Neural cell (in vitro differentiated cells): ENCODE data around the gene MSI2. TPM values are rescaled to one million over a fixed set of nuclear protein-coding genes. Genes with fewer than 3 reads are reported as not detected.

ENCODE experiments used
- H2AFZ ChIP-seq: fragments of 200-600, 300-800 bp; sonication (generic), shearing (Covaris generic); 2 replicates; pipeline ENCODE4 v1.6.0; 2014; ENCODE audit warnings: low read depth, mild to moderate bottlenecking, antibody characterized with exemption, low read length, moderate library complexity
- H3F3A ChIP-seq: fragments of 200-600 bp; shearing (Covaris generic); 2 replicates; pipeline ENCODE4 v1.6.1; 2016; ENCODE audit warnings: mild to moderate bottlenecking, moderate library complexity, mixed read lengths, antibody characterized with exemption, low read length; ENCODE audit not compliant: insufficient read depth, poor library complexity, severe bottlenecking
- H3K27ac ChIP-seq: fragments of 200-600, 300-800 bp; sonication (generic), shearing (Covaris generic); 2 replicates; pipeline ENCODE4 v1.5.1; 2014; ENCODE audit warnings: mild to moderate bottlenecking, low read length, moderate library complexity
- H3K27me3 ChIP-seq: fragments of 300-800, 200-600 bp; sonication (generic), shearing (Covaris generic); 2 replicates; pipeline ENCODE4 v1.6.0; 2014; ENCODE audit warnings: mild to moderate bottlenecking, low read depth, low read length, moderate library complexity; ENCODE audit not compliant: insufficient read depth
- H3K36me3 ChIP-seq: fragments of 300-800, 200-600 bp; sonication (generic), shearing (Covaris generic); 2 replicates; pipeline ENCODE4 v1.5.1; 2014; ENCODE audit warnings: mild to moderate bottlenecking, antibody characterized with exemption, low read length, moderate library complexity; ENCODE audit not compliant: insufficient read depth
- H3K4me2 ChIP-seq: fragments of 300-800, 200-600 bp; sonication (generic), shearing (Covaris generic); 2 replicates; pipeline ENCODE4 v1.6.0; 2014; ENCODE audit warnings: mild to moderate bottlenecking, low read length
- H3K4me3 ChIP-seq: fragments of 300-800, 200-600 bp; sonication (generic), shearing (Covaris generic); 2 replicates; pipeline ENCODE4 v1.5.1; 2014; ENCODE audit warnings: mild to moderate bottlenecking, low read length, moderate library complexity
- H3K79me2 ChIP-seq: fragments of 200-600 bp; shearing (Covaris generic); replicated peaks from 2 replicates; pipeline ENCODE4 v1.6.0; 2014; ENCODE audit warnings: mild to moderate bottlenecking, low read length, moderate library complexity; ENCODE audit not compliant: insufficient read depth
- H3K9ac ChIP-seq: fragments of 300-800, 200-600 bp; sonication (generic), shearing (Covaris generic); 2 replicates; pipeline ENCODE4 v1.6.1; 2016; ENCODE audit warnings: mild to moderate bottlenecking, low read length, mixed read lengths
- H3K9me2 ChIP-seq: fragments of 200-600 bp; shearing (Covaris generic); 2 replicates; pipeline ENCODE4 v1.6.1; 2016; ENCODE audit warnings: mild to moderate bottlenecking, low read length, mixed read lengths; ENCODE audit not compliant: insufficient read depth
- H3K9me3 ChIP-seq: fragments of 200-600, 300-800 bp; sonication (generic), shearing (Covaris generic); 2 replicates; pipeline ENCODE4 v1.6.1; 2016; ENCODE audit warnings: mild to moderate bottlenecking, mixed run types, low read length, moderate library complexity, mixed read lengths
- H4K20me1 ChIP-seq: fragments of 200-600 bp; shearing (Covaris generic); 2 replicates; pipeline ENCODE4 v1.6.1; 2016; ENCODE audit warnings: mild to moderate bottlenecking, mixed run types; ENCODE audit not compliant: insufficient read depth
- CTCF ChIP-seq: fragments of 450-650 bp; IDR thresholded peaks from 2 replicates; pipeline ENCODE4 v1.5.1; 2014; ENCODE audit warnings: antibody characterized with exemption, mild to moderate bottlenecking, moderate library complexity; ENCODE audit not compliant: poor library complexity, severe bottlenecking
- EP300 ChIP-seq: fragments of 450-650 bp; conservative IDR thresholded peaks from 2 replicates; pipeline ENCODE4 v1.6.1; 2014; ENCODE audit warnings: antibody characterized with exemption, mild to moderate bottlenecking, moderate library complexity; ENCODE audit not compliant: poor library complexity, severe bottlenecking
- EZH2 ChIP-seq: fragments of 200-600, 300-800 bp; shearing (Covaris generic), sonication (generic); IDR thresholded peaks from 2 replicates; pipeline ENCODE4 v1.6.1; 2014; ENCODE audit warnings: antibody characterized with exemption, low read length, borderline replicate concordance, mild to moderate bottlenecking; ENCODE audit not compliant: insufficient read depth, poor library complexity, severe bottlenecking
- MXI1 ChIP-seq: fragments of 450-650 bp; conservative IDR thresholded peaks from 2 replicates; pipeline ENCODE4 v1.6.1; 2014; ENCODE audit warnings: antibody characterized with exemption, mild to moderate bottlenecking; ENCODE audit not compliant: poor library complexity, severe bottlenecking
- POLR2AphosphoS5 ChIP-seq: IDR thresholded peaks from 2 replicates; pipeline ENCODE4 v1.6.1; 2012
- RAD21 ChIP-seq: fragments of 450-650 bp; conservative IDR thresholded peaks from 2 replicates; pipeline ENCODE4 v1.6.1; 2014; ENCODE audit warnings: antibody characterized with exemption, mild to moderate bottlenecking, moderate library complexity
- SMC3 ChIP-seq: fragments of 450-650 bp; conservative IDR thresholded peaks from 2 replicates; pipeline ENCODE4 v1.6.1; 2014; ENCODE audit warnings: antibody characterized with exemption, mild to moderate bottlenecking, moderate library complexity; ENCODE audit not compliant: poor library complexity
- TAF1 ChIP-seq: IDR thresholded peaks from 2 replicates; pipeline ENCODE4 v1.6.1; 2012; ENCODE audit warnings: low read depth
- polyA plus RNA-seq: library from polyadenylated mRNA; depleted of rRNA; stranded (reverse); fragments of >200 nt; gene quantifications from 2 replicates; pipeline ENCODE4 v1.2.3, GENCODE V29; 2014

MSI2 gene
- polyA plus RNA-seq, 1 donor from 2014 or later, result 61.4 TPM

GRCh38 chr17:57705921-57706695 lies 449.8 kb downstream of the MSI2 start:
- no peaks in the 10 kb centered on the region for H3K27me3 ChIP-seq
- no peak for TF ChIP-seq MXI1
- no peak for TF ChIP-seq TAF1
- no peak for TF ChIP-seq EZH2
- TF ChIP-seq EP300, result no peak
- no peak for TF ChIP-seq POLR2AphosphoS5
- no peak overlapping the region for H3K27ac ChIP-seq
- no peaks in the 10 kb centered on the region for H3K9me3 ChIP-seq
- no peaks in the 10 kb centered on the region for H3K79me2 ChIP-seq
- H3F3A ChIP-seq, result no peaks in the 10 kb centered on the region
- H3K4me2 ChIP-seq, result no peak overlapping the region
- H3K9ac ChIP-seq, result no peak overlapping the region
- H3K4me3 ChIP-seq, result no peak overlapping the region
- no peaks in the 10 kb centered on the region for H4K20me1 ChIP-seq
- no peaks in the 10 kb centered on the region for H3K36me3 ChIP-seq
- H3K9me2 ChIP-seq, result no peaks in the 10 kb centered on the region
- no peak overlapping the region for H2AFZ ChIP-seq

GRCh38 chr17:57706761-57707160 lies 450.4 kb downstream of the MSI2 start:
- H4K20me1 ChIP-seq, result no peaks in the 10 kb centered on the region
- no peak overlapping the region for H2AFZ ChIP-seq
- H3K27me3 ChIP-seq, result no peaks in the 10 kb centered on the region
- H3K4me3 ChIP-seq, result no peak overlapping the region
- no peak overlapping the region for H3K27ac ChIP-seq
- H3K9me3 ChIP-seq, result no peaks in the 10 kb centered on the region
- H3F3A ChIP-seq, result no peaks in the 10 kb centered on the region
- no peak overlapping the region for H3K9ac ChIP-seq
- no peaks in the 10 kb centered on the region for H3K9me2 ChIP-seq
- H3K4me2 ChIP-seq, result peak overlapping the region; percentile 24
- no peaks in the 10 kb centered on the region for H3K36me3 ChIP-seq
- TF ChIP-seq TAF1 (no peak), EP300 (no peak), CTCF (no peak), RAD21 (no peak), SMC3 (no peak)
- H3K79me2 ChIP-seq, result no peaks in the 10 kb centered on the region

DNA sequence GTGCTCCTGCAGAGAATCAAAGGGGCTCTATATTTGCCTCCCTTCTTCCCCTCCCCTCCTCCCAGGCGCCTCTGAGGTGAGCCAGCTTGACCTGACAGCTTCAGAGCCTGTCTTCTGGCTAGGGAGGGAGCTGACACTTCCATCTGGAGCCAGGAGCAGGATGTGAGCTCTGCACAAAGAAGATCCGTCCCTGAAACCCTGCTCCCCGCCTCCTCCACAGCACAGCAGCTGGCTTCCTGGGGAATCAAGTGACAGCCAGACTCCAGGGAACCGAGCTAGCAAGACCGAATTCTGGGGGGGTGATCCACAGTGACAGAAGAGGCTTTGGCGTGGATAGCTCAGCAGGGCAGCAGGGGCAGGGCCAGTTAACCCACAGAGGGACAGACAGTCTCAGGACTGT lies 451.6 kb downstream of the MSI2 start:
- Histone ChIP-seq H3K36me3 (no peaks in the 10 kb centered on the region), H4K20me1 (no peaks in the 10 kb centered on the region), H3K79me2 (no peaks in the 10 kb centered on the region), H3K9me3 (no peaks in the 10 kb centered on the region), H2AFZ (peak overlapping the region; percentile 48), H3K9me2 (no peaks in the 10 kb centered on the region), H3K27ac (peak overlapping the region; percentile 81), H3K4me3 (peak overlapping the region; percentile 37), H3K27me3 (no peaks in the 10 kb centered on the region), H3F3A (no peaks in the 10 kb centered on the region), H3K4me2 (no peak overlapping the region), H3K9ac (peak overlapping the region; percentile 62)
- TF ChIP-seq EP300 (peak; percentile 37), TAF1 (peak; percentile 41), POLR2AphosphoS5 (peak; percentile 50), RAD21 (no peak), CTCF (no peak), MXI1 (peak; percentile 24), EZH2 (no peak), SMC3 (peak; percentile 39)
